K562 (cell line): Measurements from ENCODE around the gene ZDHHC16. TPM values are rescaled to one million over a fixed set of nuclear protein-coding genes. Genes with fewer than 3 reads are reported as not detected.

Experiments
- EGR1 ChIP-seq: fragments of 450-650 bp; conservative IDR thresholded peaks from 2 replicates; pipeline ENCODE4 v1.6.1; 2017; ENCODE audit warnings: mild to moderate bottlenecking
- MAFG ChIP-seq: fragments of 450-650 bp; conservative IDR thresholded peaks from 2 replicates; pipeline ENCODE4 v1.6.1; 2016; ENCODE audit warnings: missing genetic modification characterization, missing compliant biosample characterization
- MECOM ChIP-seq: fragments of 250-450 bp; sonication (Bioruptor Pico); IDR thresholded peaks from 2 replicates; pipeline ENCODE4 v1.8.0; 2022; ENCODE audit warnings: inconsistent platforms
- NR2C1 ChIP-seq, 2 experiments: fragments of 450-650 bp; IDR thresholded peaks; 2 replicates each; pipeline ENCODE4 v1.6.1; 2017; ENCODE audit warnings: mild to moderate bottlenecking in 2 of 2, antibody characterized with exemption in 1 of 2, inconsistent platforms in 1 of 2, missing compliant biosample characterization in 1 of 2, missing genetic modification characterization in 1 of 2
- POLR2A ChIP-seq: fragments of 450-650 bp; conservative IDR thresholded peaks from 2 replicates; pipeline ENCODE4 v1.6.1; 2016
- POLR2AphosphoS5 ChIP-seq: IDR thresholded peaks from 2 replicates; pipeline ENCODE4 v1.6.1; 2011; ENCODE audit warnings: mild to moderate bottlenecking, low read depth, low read length, moderate library complexity; ENCODE audit not compliant: control insufficient read depth, insufficient read depth
- POLR3A ChIP-seq: IDR thresholded peaks from 2 replicates; pipeline ENCODE4 v1.6.1; 2011; ENCODE audit warnings: borderline replicate concordance, mild to moderate bottlenecking, moderate library complexity; ENCODE audit not compliant: insufficient read length, insufficient read depth; ENCODE audit errors: extremely low read depth
- ZNF175 ChIP-seq: fragments of 200-800 bp; sonication (Bioruptor generic); IDR thresholded peaks from 2 replicates; pipeline ENCODE4 v1.6.1; 2016; ENCODE audit warnings: low read depth, mild to moderate bottlenecking, missing genetic modification characterization, missing compliant biosample characterization
- ZNF57 ChIP-seq: fragments of 450-650 bp; formaldehyde crosslinking; IDR thresholded peaks from 2 replicates; pipeline ENCODE4 v1.4.0; 2020; ENCODE audit warnings: mild to moderate bottlenecking, moderate library complexity
- polyA plus RNA-seq, 8 experiments: library from polyadenylated mRNA; depleted of rRNA in 4 of 8; stranded (reverse) in 5 of 8; unstranded in 3 of 8; fragments of >200 nt; fragmentation: Nextera tagmentation in 2 of 8; fragmentation: Illumina TruSeq in 1 of 8; extraction: Ambion mirVana in 2 of 8; extraction: Trizol in 1 of 8; gene quantifications; 2 replicates each; pipeline versions ENCODE4 v1.2.1 to v1.2.3, GENCODE V29; 2011 to 2014; ENCODE audit warnings: inconsistent platforms in 1 of 8, missing spikeins in 1 of 8
- total RNA-seq, 7 experiments: library from RNA; depleted of rRNA in 6 of 7; stranded (reverse); fragments of >200 nt in 6 of 7; fragmentation: Illumina TruSeq in 2 of 7; extraction: Trizol in 2 of 7; gene quantifications; 2 replicates each; pipeline versions ENCODE4 v1.2.1 to v1.2.3, GENCODE V29; 2011 to 2021; ENCODE audit warnings: low replicate concordance in 1 of 7
- TF ChIP-seq, protein P1 (sequence below), 2 experiments: fragments of 450-650 bp; conservative IDR thresholded peaks; 2 replicates each; pipeline ENCODE4 v1.6.1; 2017; ENCODE audit warnings: mild to moderate bottlenecking in 2 of 2, moderate library complexity in 2 of 2
- TF ChIP-seq, protein P2 (sequence below): sonication (generic); formaldehyde crosslinking; IDR thresholded peaks from 2 replicates; pipeline ENCODE4 v1.8.0; 2022; ENCODE audit warnings: mild to moderate bottlenecking, missing genetic modification reagents
- TF ChIP-seq, protein P3 (sequence below): fragments of 250-450 bp; sonication (Bioruptor Pico); IDR thresholded peaks from 2 replicates; pipeline ENCODE4 v1.5.0; 2020; ENCODE audit warnings: mild to moderate bottlenecking, borderline replicate concordance
- TF ChIP-seq, protein P4 (sequence below): fragments of 450-650 bp; IDR thresholded peaks from 2 replicates; pipeline ENCODE4 v1.6.1; 2018; ENCODE audit not compliant: partially characterized antibody

The ZDHHC16 gene
- total and polyA plus RNA-seq, 9 of the 15 experiments (the other 6 are each of a cell fraction or from before 2014, with no cell fraction given), result 12.5 to 33.8 (median 21.3) TPM

DNA sequence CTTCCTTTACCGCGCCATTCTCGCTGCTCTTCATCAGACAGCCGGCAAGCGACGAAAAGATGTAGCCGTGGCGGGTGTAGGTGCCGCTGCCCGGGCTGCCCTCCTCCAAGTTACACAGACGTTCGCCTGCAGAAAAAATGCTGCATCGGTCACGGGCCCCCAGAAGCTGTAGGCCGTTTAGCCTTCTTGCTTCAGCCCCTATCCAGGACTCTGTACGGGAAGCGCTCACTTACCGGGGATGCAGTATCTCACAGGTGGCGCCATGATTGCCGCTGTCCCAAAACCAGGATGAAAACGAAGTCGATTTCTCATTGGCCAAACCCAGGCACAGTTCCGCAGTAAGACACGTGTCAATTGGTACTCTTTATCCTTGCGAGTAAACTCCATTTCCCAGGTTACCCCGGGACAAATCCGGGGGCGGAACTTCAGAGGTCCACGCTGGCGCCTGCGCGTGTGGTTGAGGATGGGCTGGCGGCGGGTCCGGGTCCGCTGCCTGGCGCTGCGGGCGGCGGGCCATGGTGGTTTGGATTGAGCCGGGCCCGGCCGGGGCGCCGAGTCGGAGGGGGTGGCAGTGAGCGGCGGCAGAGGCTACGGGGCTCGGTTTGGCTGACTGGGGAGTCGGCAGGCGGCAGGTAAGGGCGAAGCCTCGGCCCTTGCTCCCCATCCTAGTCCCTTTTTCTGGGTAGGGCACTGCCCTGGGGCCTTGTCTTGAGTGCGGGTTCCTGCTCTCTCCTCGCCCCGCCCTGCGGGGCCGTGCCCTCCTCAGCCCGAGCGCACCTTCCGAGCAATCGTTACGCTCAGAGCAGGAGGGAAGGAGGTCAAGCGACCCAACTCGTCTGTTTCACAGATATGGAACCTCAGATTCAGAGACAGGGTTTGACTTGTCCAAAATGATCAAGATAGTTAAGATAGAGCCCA, at the start of gene ZDHHC16, which contains the start of gene EXOSC1 (continued):
- TF ChIP-seq, protein P1, sequence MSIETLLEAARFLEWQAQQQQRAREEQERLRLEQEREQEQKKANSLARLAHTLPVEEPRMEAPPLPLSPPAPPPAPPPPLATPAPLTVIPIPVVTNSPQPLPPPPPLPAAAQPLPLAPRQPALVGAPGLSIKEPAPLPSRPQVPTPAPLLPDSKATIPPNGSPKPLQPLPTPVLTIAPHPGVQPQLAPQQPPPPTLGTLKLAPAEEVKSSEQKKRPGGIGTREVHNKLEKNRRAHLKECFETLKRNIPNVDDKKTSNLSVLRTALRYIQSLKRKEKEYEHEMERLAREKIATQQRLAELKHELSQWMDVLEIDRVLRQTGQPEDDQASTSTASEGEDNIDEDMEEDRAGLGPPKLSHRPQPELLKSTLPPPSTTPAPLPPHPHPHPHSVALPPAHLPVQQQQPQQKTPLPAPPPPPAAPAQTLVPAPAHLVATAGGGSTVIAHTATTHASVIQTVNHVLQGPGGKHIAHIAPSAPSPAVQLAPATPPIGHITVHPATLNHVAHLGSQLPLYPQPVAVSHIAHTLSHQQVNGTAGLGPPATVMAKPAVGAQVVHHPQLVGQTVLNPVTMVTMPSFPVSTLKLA (conservative IDR thresholded peaks at IDR 0.05), result peak; percentile 81 to 92
- TF ChIP-seq ZNF175 (no peak), POLR3A (no peak), EGR1 (peak; percentile 97), NR2C1 (IDR thresholded peaks at IDR 0.05) (peak; percentile 57; the same call in 1 of the 2 replicates), NR2C1 (tag; IDR thresholded peaks at IDR 0.05) (0 out of 2 replicates have a peak, but pooled peaks have one; percentile 34), ZNF57 (CRISPR knock-in tag) (no peak), MECOM (CRISPR knock-in tag) (no peak), POLR2AphosphoS5 (peak; percentile 35; the same call in 1 of the 2 replicates), MAFG (tag) (no peak), POLR2A (peak; percentile 77)
- TF ChIP-seq, protein P2, sequence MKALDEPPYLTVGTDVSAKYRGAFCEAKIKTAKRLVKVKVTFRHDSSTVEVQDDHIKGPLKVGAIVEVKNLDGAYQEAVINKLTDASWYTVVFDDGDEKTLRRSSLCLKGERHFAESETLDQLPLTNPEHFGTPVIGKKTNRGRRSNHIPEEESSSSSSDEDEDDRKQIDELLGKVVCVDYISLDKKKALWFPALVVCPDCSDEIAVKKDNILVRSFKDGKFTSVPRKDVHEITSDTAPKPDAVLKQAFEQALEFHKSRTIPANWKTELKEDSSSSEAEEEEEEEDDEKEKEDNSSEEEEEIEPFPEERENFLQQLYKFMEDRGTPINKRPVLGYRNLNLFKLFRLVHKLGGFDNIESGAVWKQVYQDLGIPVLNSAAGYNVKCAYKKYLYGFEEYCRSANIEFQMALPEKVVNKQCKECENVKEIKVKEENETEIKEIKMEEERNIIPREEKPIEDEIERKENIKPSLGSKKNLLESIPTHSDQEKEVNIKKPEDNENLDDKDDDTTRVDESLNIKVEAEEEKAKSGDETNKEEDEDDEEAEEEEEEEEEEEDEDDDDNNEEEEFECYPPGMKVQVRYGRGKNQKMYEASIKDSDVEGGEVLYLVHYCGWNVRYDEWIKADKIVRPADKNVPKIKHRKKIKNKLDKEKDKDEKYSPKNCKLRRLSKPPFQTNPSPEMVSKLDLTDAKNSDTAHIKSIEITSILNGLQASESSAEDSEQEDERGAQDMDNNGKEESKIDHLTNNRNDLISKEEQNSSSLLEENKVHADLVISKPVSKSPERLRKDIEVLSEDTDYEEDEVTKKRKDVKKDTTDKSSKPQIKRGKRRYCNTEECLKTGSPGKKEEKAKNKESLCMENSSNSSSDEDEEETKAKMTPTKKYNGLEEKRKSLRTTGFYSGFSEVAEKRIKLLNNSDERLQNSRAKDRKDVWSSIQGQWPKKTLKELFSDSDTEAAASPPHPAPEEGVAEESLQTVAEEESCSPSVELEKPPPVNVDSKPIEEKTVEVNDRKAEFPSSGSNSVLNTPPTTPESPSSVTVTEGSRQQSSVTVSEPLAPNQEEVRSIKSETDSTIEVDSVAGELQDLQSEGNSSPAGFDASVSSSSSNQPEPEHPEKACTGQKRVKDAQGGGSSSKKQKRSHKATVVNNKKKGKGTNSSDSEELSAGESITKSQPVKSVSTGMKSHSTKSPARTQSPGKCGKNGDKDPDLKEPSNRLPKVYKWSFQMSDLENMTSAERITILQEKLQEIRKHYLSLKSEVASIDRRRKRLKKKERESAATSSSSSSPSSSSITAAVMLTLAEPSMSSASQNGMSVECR (CRISPR knock-in tag), result 0 out of 2 replicates have a peak, but pooled peaks have one; percentile 63
- TF ChIP-seq, protein P3, sequence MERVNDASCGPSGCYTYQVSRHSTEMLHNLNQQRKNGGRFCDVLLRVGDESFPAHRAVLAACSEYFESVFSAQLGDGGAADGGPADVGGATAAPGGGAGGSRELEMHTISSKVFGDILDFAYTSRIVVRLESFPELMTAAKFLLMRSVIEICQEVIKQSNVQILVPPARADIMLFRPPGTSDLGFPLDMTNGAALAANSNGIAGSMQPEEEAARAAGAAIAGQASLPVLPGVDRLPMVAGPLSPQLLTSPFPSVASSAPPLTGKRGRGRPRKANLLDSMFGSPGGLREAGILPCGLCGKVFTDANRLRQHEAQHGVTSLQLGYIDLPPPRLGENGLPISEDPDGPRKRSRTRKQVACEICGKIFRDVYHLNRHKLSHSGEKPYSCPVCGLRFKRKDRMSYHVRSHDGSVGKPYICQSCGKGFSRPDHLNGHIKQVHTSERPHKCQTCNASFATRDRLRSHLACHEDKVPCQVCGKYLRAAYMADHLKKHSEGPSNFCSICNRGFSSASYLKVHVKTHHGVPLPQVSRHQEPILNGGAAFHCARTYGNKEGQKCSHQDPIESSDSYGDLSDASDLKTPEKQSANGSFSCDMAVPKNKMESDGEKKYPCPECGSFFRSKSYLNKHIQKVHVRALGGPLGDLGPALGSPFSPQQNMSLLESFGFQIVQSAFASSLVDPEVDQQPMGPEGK (CRISPR knock-in tag), result no peak
- TF ChIP-seq, protein P4, sequence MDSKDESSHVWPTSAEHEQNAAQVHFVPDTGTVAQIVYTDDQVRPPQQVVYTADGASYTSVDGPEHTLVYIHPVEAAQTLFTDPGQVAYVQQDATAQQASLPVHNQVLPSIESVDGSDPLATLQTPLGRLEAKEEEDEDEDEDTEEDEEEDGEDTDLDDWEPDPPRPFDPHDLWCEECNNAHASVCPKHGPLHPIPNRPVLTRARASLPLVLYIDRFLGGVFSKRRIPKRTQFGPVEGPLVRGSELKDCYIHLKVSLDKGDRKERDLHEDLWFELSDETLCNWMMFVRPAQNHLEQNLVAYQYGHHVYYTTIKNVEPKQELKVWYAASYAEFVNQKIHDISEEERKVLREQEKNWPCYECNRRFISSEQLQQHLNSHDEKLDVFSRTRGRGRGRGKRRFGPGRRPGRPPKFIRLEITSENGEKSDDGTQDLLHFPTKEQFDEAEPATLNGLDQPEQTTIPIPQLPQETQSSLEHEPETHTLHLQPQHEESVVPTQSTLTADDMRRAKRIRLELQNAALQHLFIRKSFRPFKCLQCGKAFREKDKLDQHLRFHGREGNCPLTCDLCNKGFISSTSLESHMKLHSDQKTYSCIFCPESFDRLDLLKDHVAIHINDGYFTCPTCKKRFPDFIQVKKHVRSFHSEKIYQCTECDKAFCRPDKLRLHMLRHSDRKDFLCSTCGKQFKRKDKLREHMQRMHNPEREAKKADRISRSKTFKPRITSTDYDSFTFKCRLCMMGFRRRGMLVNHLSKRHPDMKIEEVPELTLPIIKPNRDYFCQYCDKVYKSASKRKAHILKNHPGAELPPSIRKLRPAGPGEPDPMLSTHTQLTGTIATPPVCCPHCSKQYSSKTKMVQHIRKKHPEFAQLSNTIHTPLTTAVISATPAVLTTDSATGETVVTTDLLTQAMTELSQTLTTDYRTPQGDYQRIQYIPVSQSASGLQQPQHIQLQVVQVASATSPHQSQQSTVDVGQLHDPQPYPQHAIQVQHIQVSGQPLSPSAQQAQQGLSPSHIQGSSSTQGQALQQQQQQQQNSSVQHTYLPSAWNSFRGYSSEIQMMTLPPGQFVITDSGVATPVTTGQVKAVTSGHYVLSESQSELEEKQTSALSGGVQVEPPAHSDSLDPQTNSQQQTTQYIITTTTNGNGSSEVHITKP, result peak; percentile 14
